ENCODE data around the gene ADAM33.

DNA sequence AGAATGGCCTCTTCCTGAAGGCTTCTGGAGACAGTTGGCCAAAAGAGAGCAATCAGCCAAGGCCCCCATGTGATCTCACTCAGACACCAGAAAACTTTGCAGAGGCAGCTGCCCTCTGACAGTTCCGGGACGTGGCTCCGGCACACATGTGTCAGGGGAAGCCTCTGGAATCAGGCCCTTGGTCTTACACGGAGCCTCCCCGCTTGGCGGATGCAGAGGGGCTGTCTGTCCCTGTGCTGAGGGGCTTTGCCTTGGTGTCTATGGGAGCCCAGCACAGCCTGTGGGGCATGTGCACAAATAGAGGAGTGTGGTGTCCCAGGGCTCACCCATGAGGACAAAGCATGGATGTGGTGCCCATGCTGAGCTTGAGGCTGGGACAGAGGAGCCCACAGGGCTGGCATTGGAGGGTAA lies 16.8 kb upstream of the ADAM33 start:
- TF ChIP-seq, protein P1, sequence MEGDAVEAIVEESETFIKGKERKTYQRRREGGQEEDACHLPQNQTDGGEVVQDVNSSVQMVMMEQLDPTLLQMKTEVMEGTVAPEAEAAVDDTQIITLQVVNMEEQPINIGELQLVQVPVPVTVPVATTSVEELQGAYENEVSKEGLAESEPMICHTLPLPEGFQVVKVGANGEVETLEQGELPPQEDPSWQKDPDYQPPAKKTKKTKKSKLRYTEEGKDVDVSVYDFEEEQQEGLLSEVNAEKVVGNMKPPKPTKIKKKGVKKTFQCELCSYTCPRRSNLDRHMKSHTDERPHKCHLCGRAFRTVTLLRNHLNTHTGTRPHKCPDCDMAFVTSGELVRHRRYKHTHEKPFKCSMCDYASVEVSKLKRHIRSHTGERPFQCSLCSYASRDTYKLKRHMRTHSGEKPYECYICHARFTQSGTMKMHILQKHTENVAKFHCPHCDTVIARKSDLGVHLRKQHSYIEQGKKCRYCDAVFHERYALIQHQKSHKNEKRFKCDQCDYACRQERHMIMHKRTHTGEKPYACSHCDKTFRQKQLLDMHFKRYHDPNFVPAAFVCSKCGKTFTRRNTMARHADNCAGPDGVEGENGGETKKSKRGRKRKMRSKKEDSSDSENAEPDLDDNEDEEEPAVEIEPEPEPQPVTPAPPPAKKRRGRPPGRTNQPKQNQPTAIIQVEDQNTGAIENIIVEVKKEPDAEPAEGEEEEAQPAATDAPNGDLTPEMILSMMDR (conservative IDR thresholded peaks at IDR 0.05; ENCODE audit: low read depth, low read length), result no peak
- TF ChIP-seq EZH2phosphoT487 (IDR thresholded peaks at IDR 0.05; ENCODE audit: borderline replicate concordance, low read length), result no peak
- no peak for TF ChIP-seq EZH2 (IDR thresholded peaks at IDR 0.05; ENCODE audit: low read length, unreplicated experiment)

All from PC-3 (cell line).